ENCODE results near the gene ANKRD33B.

ANKRD33B gene

GRCh38 chr5:10578293-10578665, 14.4 kb downstream of the ANKRD33B start:
- DNase-seq (ENCODE audit: low read depth in 2 of 2) = no peak

- no peak for DNase-seq (ENCODE audit: low read depth in 2 of 2)
These were observed 15.0 kb downstream of the ANKRD33B start for GRCh38 chr5:10578869-10579268.

GRCh38 chr5:10579536-10580521, 16.0 kb downstream of the ANKRD33B start:
- no peak for DNase-seq (ENCODE audit: low read depth in 2 of 2)

GRCh38 chr5:10580531-10581423, 16.9 kb downstream of the ANKRD33B start:
- DNase-seq (ENCODE audit: low read depth in 2 of 2) = no peak

- no peak for DNase-seq (ENCODE audit: low read depth in 2 of 2)
These were observed 17.5 kb downstream of the ANKRD33B start for GRCh38 chr5:10581424-10581748.

GRCh38 chr5:10581867-10582511, 18.1 kb downstream of the ANKRD33B start:
- DNase-seq (ENCODE audit: low read depth in 2 of 2) = no peak

- DNase-seq (ENCODE audit: low read depth in 2 of 2) = no peak
These were observed 18.6 kb downstream of the ANKRD33B start for GRCh38 chr5:10582512-10582897.

GRCh38 chr5:10583663-10584572, 20.0 kb downstream of the ANKRD33B start:
- no peak for DNase-seq (ENCODE audit: low read depth in 2 of 2)

GRCh38 chr5:10584714-10585517, 21.0 kb downstream of the ANKRD33B start:
- no peak for DNase-seq (ENCODE audit: low read depth in 2 of 2)

- DNase-seq (ENCODE audit: low read depth in 2 of 2) = no peak
These were observed 21.6 kb downstream of the ANKRD33B start for GRCh38 chr5:10585518-10585915.

GRCh38 chr5:10586008-10586407, 22.1 kb downstream of the ANKRD33B start:
- DNase-seq (ENCODE audit: low read depth in 2 of 2) = no peak

GRCh38 chr5:10586555-10586954, 22.7 kb downstream of the ANKRD33B start:
- no peak for DNase-seq (ENCODE audit: low read depth in 2 of 2)

- no peak for DNase-seq (ENCODE audit: low read depth in 2 of 2)
These were observed 24.4 kb downstream of the ANKRD33B start for GRCh38 chr5:10588109-10588775.

- DNase-seq (ENCODE audit: low read depth in 2 of 2) = no peak
These were observed 25.0 kb downstream of the ANKRD33B start for GRCh38 chr5:10588779-10589447.

GRCh38 chr5:10590226-10590999, 26.5 kb downstream of the ANKRD33B start:
- DNase-seq (ENCODE audit: low read depth in 2 of 2) = no peak

GRCh38 chr5:10591159-10591558, 27.3 kb downstream of the ANKRD33B start:
- no peak for DNase-seq (ENCODE audit: low read depth in 2 of 2)

- no peak for DNase-seq (ENCODE audit: low read depth in 2 of 2)
These were observed 28.1 kb downstream of the ANKRD33B start for GRCh38 chr5:10591966-10592365.

- no peak for DNase-seq (ENCODE audit: low read depth in 2 of 2)
These were observed 28.7 kb downstream of the ANKRD33B start for GRCh38 chr5:10592601-10593000.

All from stimulated activated CD4-positive, alpha-beta T cell treated with anti-CD3 and anti-CD28 coated beads, Interleukin-1b, Interleukin-23, amount 100 ng/mL, for 1 hour (primary cell).